Keratinocyte (primary cell): Measurements from ENCODE around the gene MCRIP2.

Experiments
- CTCF ChIP-seq, 3 experiments: IDR thresholded peaks in 1 of 3; conservative IDR thresholded peaks in 1 of 3; optimal IDR thresholded peaks in 1 of 3; 2 replicates in 2 of 3; 3 replicates in 1 of 3; pipeline versions ENCODE3 to v1.5.1; 2011; ENCODE audit warnings: low read length in 3 of 3, mild to moderate bottlenecking in 3 of 3, moderate library complexity in 2 of 3, control low read depth in 1 of 3, inconsistent platforms in 1 of 3; ENCODE audit not compliant: insufficient read depth in 2 of 3; ENCODE audit errors: extremely low read depth in 1 of 3
- EZH2 ChIP-seq: IDR thresholded peaks from one replicate; pipeline ENCODE4 v1.6.1; 2012; ENCODE audit warnings: inconsistent platforms, mild to moderate bottlenecking, low read length, moderate library complexity

GRCh38 chr16:627454-628239 is 14.0 kb upstream of the MCRIP2 start:
- TF ChIP-seq CTCF (optimal IDR thresholded peaks at IDR 0.05 in 1 of 3, IDR thresholded peaks at IDR 0.05 in 1 of 3, conservative IDR thresholded peaks at IDR 0.05 in 1 of 3; ENCODE audit: extremely low read depth in 1 of 3, insufficient read depth in 2 of 3, low read length in 3 of 3) (no peak), EZH2 (no peak)
